Spleen (tissue), 7 donors: Measurements from ENCODE around the gene TES.

ENCODE experiments used
- POLR2A ChIP-seq, 3 donors: fragments of 450-650 bp; IDR thresholded peaks; one replicate each; pipeline ENCODE4 v1.5.1; 2017; ENCODE audit warnings: antibody characterized with exemption in 3 of 3, mild to moderate bottlenecking in 1 of 3
- TF ChIP-seq, protein P1 (sequence below), 11 experiments: fragments of 200-600 bp in 7 of 11; fragments of 450-650 bp in 4 of 11; sonication (generic) in 4 of 11; IDR thresholded peaks in 8 of 11; conservative IDR thresholded peaks in 3 of 11; 1 replicate in 7 of 11; 2 replicates in 4 of 11; pipeline versions ENCODE4 v1.4.0 to v1.8.0; 2016 to 2021; ENCODE audit warnings: antibody characterized with exemption in 11 of 11, inconsistent platforms in 4 of 11, mild to moderate bottlenecking in 1 of 11
- donor health status: DM: no; HTN: no; CAD: no; lungs with moderate emphysema.
- donor health status: DM: no; HTN: no; CAD: no.
- donor health status: DM: no; HTN: no; CAD: no.

DNA sequence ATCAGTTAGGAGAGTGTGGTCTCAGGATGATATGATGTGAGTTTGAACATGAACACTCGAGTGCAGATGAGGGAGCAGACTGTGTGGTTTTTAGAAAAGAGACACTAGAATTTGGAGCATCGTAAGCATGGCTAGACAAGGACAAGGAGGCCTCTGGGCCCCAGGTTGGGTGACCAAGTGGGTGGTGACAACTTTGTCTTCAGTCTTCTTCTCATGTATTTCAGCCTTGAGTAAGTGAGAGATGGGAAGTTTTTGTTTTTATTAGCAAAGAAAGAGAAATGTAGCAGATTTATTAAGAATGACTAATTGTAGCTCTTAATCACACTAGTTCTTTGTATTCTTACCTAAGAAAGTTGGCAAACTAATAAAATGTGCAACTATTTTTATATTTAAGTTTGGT, 16.3 kb downstream of the TES start:
- no peak for TF ChIP-seq POLR2A (IDR thresholded peaks at IDR 0.05)
- TF ChIP-seq, protein P1, sequence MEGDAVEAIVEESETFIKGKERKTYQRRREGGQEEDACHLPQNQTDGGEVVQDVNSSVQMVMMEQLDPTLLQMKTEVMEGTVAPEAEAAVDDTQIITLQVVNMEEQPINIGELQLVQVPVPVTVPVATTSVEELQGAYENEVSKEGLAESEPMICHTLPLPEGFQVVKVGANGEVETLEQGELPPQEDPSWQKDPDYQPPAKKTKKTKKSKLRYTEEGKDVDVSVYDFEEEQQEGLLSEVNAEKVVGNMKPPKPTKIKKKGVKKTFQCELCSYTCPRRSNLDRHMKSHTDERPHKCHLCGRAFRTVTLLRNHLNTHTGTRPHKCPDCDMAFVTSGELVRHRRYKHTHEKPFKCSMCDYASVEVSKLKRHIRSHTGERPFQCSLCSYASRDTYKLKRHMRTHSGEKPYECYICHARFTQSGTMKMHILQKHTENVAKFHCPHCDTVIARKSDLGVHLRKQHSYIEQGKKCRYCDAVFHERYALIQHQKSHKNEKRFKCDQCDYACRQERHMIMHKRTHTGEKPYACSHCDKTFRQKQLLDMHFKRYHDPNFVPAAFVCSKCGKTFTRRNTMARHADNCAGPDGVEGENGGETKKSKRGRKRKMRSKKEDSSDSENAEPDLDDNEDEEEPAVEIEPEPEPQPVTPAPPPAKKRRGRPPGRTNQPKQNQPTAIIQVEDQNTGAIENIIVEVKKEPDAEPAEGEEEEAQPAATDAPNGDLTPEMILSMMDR (IDR thresholded peaks at IDR 0.05 in 8 of 11, conservative IDR thresholded peaks at IDR 0.05 in 3 of 11), result no peak
